Left hindlimb (tissue), 1 donor: ENCODE measurements around the gene MYH4.

Experiments
- DNase-seq: peaks from one replicate; pipeline ENCODE4 v3.0.0-alpha.2; 2018

The MYH4 gene

DNA sequence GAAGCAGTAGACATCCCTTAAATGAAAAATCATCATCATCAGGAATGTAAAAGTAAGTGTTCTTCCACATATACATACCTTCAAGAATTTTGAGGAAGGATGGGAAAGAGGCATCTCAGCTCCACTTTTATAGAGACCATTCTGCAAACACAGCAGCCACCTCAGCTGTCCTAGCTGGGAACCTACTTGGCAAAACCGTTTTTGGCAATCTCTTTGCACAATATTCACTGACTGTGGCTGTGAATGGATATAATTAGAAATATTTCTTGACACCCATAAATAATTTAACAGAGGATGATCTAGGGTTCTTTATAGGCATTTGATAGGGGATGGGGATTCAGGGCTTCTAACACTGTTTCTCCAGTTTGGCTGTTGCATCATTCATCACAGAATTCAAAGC is at the start of gene MYH4:
Gene MYH4, minus strand, starts transcription at position 101 of the 400 bp plus-strand sequence. CDS start 2,814 bp downstream, outside the sequence.
- DNase-seq: no peak

DNA sequence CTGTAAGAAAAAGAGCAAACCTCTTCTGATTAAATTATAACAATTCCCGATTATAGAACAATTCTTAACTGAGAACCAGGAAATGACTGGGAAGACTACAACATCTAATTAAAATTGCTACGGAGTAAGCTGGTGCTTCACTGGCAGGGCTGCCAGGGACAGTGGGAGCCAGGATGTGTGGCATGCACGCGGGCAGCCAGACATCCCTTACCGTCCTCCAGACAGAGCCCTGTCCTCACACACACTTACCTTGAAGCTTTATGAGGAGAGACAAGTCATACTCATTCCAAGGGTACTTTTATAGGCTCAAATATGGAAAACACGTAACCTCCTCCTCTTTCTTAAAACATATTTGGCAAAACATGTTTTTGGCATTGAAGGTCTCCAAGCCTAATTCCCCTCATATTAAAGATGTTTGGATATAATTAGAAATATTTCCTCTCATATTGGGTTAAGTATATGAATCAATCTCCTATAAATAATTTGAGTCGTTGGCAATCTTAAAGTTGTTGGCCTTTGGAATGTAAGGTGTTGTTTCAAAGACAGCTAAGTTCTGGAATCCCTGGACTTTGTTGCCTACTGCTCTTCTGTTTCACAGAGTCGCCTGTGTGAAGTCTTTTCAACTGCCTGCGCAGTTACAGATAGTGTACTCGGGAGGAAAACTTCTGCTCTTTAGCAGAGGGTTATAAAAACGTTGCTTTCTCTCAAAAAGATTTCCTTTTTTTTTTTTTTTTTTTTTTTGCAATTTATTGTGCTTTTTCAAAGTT is 49.1 kb upstream of the MYH4 start, which contains the start of gene MYH1:
Gene MYH1, minus strand, starts transcription at position 272 of the 767 bp plus-strand sequence. CDS start 1,900 bp downstream, outside the sequence.
- DNase-seq: no peak

DNA sequence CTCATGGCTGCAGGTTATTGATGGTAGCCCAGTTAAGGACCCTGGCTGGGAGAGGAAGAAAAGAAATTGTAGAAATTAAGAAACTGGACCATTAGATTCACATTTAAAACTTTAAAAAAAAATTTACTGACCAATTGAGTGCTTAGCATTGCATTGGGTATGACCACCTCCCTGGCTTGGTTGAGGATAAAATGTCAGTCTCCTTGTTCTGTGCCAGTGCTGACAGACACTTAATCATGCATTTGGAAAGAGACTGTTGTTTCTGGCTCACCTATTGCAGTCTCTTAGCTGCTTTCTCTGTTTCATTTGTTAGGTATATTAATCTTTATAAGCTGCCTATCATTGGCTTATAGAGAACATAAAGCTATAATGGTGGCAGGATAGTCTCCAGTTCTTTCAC is 47.3 kb upstream of the MYH4 start:
- no peak for DNase-seq

DNA sequence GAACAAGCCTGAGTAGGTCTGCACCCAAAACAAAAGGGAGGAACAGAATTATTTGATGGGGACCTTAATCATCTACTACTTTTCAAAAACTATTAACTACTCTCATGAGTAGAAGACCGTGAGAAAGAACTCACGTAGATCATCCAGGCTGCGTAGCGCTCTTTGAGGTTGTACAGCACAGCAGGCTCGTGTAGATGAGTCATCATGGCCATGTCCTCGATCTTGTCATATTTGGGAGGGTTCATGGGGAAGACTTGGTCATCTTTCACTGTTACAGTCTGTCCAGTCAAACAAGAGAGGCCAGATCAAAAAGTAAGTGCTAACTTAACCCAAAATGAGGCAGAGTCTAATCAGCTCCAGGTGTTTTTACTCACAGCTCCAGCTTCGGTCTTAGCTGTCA is 46.7 kb upstream of the MYH4 start:
- no peak for DNase-seq

DNA sequence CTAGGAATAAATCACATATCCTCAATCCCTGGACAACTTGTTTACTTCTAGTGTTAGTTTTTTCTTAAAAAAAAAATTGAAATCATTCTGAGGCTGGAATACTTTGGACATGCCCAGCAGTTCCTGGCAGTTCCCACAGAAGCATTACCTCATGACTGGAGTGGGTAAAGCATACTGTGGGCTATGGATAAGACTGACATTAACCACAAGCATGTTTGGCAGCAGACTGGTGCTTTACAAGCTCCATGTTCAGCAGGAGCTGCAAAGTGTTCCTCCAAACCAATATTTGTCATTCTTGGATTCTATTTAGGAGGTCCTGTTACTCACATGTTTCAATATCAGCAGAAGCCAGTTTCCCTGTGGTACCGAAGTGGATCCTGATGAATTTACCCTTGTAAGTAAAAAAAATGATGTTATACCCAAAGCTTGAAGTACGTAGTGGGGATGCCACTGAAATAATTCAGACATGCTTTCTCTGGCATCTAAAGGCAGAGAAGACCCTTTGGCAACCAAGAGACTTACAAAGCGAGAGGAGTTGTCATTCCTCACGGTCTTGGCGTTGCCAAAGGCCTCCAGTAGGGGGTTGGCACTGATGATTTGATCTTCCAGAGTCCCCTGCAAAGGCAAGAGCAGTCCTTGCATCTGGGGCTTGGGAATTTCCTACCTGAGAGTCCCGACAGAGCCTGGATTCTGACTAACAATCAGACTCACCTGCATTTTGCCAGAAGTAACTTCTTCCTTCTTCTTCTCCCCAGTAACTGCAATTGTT is 44.1 kb upstream of the MYH4 start:
- no peak for DNase-seq

DNA sequence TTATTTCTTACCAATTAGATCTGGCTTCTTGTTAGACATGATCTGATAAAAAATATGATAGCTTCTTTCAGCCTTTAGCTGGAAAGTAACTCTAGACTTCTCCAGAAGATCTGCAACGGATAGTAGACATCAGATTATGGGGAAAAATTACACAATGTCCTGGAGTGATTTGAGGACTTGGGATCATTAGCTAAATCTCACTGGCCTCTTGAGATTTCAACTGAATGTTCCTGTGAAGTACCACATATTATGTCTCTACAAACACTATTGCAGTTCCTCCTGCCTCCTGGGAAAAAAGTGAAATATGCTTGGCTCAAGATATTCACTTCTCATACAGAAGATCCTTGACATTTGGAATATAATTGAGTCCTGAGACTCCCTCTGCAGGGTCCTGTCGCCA is 43.5 kb upstream of the MYH4 start:
- DNase-seq: no peak

DNA sequence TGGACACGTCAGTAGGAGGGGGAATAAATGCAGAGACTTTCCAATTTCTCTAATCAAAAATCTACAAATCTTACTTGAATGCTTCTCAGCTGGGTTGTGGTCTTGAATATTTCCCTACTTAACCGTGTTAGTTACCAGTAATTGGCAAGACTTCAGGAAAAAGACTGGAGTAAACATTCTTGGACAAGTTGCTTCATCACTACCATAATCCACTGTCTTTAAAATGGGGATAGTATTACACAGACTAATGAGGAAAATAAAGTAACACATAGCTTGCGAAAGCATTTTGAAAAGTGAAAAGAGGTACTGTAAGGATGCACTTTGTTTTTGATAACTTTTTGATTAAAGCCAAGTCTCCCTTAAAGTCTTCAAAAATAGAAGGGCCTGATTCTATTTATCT is 30.6 kb upstream of the MYH4 start:
- no peak for DNase-seq

DNA sequence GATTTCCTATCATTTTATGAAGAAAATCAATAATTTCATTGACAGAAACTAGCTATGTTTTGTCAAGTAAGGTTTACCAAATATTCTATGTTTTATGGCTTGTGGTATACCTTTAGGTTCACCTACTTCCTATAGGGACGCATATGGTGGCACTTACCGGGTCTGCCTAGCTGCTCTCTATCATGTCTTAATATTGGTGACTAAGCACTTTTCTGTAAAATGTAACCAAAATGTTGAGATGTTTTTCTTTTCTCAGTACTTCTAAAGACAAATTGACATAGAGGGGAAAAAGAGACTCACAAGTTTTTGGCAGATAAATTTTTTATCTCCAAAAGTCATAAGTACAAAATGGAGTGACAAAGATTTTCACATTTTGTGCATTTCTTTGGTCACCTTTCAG is 22.6 kb upstream of the MYH4 start:
- no peak for DNase-seq

DNA sequence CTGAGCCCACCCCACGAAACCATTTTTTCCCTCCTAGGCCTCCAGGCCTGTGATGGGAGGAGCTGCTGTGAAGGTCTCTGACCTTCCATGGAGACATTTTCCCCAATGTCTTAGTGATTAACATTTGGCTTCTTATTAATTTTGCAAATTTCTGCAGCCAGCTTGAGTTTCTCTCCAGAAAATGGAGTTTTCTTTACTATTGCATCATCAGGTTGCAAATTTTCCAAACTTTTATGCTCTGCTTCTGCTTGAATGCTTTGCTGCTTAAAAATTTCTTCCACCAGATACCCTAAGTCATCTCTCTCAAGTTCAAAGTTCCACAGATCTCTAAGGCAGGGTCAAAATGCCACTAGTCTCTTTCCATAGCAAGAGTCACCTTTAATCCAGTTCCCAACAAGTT is 12.9 kb upstream of the MYH4 start:
- DNase-seq: no peak

DNA sequence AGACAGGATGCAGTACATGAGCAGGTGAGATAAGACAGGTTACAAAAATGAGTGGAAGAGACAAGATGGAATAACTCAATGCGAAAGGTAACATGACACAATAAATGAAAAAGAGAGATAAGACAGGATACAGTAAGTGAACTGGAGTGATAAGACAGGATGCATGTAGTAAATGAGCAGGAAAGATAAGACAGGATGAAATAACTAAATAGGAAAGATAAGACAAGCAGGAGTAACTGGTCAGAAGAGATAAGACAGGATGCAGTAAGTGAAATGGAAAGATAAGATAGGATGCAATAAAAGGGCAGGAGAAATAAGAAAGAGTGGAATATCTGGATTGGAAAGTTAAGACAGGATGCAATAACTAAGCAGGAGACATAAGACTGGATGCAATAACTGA is 8.3 kb upstream of the MYH4 start:
- DNase-seq: no peak

DNA sequence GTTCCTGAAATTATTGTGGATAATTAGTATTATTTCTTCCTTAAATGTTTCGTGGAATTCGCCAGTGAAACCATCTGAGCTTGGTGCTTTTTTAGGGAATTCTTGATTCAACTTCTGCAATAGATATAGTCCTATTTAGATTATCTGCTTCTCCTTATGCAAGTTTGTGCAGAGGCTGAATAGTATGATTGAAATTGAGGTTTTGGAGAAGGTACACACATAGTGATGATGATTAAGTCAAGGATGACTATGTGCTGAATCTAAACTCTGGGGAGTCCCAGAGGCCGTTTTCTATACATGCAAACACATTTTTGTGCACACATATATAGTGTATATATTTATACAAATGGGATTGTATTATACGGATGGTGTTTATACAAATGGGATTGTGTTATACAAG is 5.2 kb upstream of the MYH4 start:
- DNase-seq: no peak

DNA sequence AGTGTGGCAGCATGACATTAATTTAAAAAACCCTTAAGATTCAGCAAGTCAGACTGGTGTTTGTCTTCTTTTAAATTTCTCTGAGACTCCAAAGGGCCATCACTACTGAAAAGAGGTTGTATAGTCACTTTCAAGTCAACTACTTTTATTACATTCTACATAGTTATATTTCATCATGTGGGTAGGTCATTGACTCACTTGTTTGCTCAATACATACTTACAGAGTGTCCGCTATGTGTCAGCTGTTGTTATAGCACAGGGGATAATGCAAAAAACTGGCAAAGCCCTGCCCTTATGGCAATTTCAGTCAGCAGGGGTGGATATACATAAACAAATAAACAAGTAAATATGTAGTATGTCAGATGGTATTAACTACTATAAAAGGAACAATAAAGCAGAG is 2.5 kb upstream of the MYH4 start:
- no peak for DNase-seq

DNA sequence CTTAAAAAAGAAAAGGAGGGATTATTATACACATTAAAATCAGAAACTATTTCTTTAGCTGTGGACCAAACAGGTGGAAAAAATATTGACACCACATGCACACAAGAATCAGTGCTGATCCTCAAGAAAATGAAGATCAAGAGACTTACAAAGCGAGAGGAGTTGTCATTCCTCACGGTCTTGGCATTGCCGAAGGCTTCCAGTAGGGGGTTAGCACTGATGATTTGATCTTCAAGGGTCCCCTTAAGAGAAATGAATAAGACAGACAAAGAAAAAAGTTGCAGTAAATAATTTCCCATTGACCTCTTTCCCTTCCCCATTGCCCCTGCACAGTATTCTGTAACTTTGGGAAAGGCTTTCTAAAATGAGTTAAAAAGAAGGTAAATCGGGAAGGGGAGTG is 6.0 kb downstream of the MYH4 start:
- no peak for DNase-seq

DNA sequence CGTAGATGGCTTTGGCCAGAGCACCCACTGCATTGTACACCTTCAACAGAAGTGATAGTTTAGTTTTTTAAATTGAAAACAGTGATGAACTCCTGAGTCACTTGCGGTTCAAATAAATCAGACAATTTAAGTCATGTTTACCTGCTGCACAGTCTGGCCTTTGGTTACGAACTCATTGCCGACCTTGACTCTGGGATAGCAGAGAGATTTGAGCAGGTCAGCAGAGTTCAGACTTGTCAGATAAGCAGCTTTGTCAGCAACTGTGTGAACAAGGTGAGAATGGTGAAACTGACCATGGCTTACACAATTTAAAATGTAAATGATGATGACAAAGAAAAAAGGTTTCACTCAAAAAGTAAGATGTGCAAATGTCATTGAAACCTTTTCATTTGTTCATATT is 9.3 kb downstream of the MYH4 start:
- no peak for DNase-seq

DNA sequence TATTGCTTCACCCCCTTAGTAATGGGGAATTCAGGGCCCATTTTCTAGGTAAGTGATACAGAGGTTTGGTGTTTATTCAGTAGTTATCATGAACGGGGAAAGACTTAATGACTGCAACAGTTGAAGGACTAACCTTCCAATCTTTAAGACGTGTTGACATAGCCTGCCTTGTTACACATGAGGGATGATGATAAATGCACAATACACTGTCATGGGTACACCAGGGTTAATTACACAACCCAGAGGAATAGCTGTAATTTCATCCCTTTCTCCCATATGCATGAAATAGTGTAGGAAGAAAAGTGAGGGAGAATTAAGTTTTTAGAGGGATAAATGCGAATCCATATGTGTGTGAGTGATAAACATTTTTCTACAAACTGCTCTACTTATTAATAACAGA is 10.7 kb downstream of the MYH4 start:
- no peak for DNase-seq

DNA sequence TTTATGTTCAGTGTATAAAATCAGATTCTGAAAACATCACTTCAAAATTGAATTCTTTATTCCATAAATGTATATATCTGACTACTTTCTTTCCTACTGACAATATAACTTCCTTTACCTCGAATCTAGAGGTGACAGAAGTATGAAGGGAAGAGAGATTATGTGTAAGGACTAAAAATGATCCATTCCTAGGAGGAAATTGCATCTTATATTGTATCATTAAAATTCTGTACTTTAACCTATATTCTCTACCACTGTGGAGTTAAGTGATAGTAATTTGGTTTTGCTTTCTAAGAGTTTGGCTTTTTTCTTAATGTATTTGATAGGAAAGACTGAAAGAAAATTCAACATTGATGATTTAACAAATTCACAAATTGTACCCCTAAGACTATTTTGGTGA is 11.4 kb downstream of the MYH4 start:
- no peak for DNase-seq

DNA sequence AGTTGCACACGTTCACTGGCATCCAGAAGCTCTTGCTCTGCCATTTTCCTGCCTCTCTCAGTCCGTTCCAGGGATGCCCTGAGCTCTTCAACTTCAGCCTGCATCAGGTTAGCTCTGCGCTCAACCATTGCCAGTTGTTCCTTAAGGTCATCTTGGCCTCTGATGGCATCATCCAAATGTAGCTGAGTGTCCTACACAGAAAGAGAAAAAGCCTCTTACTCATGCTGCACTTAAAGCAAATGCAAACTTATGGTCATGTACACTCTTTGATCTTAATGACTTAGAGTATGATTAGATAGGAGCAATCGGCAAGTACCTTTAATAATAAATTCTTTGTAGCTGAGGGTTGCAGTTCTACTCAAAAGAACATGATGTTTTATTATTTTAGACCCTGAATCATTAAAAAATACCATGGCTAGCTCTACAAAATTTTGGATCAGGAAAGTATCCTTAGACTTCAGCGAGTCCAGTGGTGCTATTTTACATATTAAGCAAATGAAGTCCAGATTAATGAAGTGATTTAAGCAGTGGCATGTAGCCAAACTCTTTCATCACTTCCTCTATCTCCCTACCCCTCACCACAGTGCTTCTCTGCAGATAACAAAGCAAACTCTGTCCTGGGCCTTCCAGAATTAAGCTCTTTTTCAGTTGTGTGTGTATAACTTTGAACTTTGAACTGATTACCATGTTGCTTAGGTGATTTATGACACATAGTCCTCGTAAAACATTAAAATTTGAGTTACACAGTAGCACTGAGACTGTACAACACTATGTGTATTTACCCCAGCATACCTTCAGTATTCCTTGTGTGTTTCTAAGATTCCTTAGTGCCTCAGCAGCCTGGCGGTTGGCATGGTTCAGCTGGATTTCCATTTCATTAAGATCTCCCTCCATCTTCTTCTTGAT is 22.1 kb downstream of the MYH4 start:
- DNase-seq: no peak

DNA sequence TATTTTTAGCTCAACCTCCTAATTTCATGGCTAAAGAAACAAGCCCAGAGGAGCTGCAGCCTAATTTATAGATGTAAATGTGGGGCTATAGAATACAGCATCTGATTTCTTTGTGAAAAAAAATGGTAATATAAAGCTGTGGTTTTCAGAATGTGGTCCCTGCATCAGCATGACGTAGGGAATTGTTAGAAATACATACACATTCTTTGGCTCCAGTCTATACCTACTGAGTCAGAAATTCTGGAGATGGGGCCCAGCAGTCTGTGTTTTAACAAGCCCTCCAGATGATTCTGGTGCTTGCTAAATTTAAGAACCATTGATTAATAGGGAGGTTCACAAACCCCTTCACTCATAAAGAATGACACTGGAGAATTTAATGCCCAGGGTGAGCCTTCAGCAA is 29.5 kb downstream of the MYH4 start:
- no peak for DNase-seq

DNA sequence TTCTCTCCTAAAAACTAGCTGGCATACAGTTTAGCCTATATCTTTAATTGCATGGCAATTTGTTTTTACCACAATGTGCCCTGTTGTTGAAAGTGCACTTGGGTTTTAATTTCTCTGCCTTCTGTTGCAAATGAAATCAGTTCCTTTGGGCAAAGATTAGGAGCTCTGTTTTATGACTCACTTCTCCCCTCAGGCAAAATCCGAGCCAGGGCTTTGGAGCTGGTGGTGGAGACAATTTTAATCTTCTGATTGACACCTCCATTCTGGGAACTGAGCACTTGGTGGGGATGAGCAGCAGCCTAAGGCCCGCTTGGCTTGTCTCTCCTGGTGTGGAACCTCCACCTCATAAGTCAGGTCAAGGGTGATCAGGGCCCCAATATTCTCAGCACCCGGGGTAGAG is 34.3 kb downstream of the MYH4 start:
- DNase-seq: no peak

DNA sequence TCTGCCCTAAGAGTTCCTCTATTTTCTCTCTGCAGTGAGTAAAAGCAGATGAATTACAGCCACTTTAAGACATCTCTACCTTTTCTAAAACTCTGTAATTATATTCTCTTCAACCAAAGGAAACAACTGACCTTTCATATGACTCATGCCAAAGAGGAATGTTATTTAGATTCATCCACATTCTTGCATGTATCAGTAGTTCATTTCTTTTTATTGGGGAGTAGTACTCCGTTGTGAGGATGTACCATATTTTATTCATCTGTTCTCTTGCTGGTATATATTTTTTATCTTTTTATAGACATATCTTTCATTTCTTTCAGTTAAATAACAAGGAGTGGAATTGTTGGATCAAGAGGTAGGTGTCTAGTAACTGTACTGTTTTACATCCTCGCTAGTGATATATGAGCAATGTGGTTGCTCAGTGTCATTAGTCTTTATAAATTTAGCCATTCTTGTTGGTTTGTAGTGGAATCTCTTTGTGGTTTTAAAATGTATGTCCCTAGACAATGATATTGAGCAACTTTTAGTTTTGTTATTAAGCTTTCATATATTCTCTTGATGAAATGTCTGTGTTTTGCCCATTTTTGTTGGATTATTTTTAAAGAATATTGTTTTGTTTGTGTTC is 39.8 kb downstream of the MYH4 start:
- no peak for DNase-seq

DNA sequence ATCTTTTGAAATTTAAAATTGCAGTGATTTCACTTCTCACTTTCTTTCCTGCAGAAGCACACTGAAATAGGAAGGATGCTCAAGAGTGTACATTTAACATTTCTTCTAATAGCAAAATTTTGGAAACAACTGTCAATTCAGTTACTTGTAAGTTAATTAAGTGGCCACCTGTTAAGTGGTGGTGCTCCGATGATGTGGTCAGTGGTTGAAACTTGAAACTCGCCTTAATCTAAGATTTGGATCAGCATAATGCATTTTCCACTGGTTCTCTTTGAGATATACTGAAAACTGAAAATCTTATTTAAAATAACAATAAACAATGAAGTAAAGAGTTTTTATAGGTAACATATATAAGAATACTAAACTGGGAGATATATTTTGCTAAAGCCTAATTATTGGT is 40.6 kb downstream of the MYH4 start:
- no peak for DNase-seq

DNA sequence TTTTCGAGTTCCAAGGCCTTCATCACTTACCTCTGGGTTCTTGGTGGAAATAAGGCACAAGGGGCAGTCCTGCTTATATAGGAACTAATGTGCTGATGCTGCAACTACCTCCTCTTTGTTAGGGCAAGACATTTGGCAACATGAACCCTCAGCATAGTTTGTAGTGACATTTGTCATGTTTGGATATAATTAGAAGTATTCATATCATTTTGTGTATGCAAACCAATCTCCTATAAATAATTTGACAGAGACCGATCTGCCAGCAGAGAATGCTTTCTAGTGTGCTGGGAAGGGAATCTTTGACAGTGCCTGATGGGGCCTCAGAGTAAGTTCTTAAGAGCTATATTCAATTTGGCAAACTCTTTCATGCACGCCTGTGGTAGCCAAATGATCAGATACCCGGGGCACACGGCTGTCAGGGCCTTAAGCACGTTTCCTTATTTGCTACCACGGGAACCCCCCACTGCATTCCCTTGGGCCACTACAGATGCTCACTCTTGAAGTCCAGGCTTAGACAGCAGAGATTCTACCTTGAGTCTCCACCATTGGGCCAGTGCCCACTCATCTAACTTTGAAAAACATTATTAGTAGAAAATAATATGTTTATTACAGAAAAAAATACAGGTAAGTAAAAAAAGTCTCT is 47.3 kb downstream of the MYH4 start, which contains the start of gene MYH8:
Gene MYH8, minus strand, starts transcription at position 51 of the 643 bp plus-strand sequence. CDS start 1,723 bp downstream, outside the sequence.
- DNase-seq: no peak
